ENCODE measurements around the gene SCFD2. TPM values are rescaled to one million over a fixed set of nuclear protein-coding genes. Genes with fewer than 3 reads are reported as not detected.

The SCFD2 gene
- total and polyA plus RNA-seq, 2 of the 8 experiments (the other 6 are each of a cell fraction or from before 2014, with no cell fraction given), result 6.2 to 10.2 TPM

DNA sequence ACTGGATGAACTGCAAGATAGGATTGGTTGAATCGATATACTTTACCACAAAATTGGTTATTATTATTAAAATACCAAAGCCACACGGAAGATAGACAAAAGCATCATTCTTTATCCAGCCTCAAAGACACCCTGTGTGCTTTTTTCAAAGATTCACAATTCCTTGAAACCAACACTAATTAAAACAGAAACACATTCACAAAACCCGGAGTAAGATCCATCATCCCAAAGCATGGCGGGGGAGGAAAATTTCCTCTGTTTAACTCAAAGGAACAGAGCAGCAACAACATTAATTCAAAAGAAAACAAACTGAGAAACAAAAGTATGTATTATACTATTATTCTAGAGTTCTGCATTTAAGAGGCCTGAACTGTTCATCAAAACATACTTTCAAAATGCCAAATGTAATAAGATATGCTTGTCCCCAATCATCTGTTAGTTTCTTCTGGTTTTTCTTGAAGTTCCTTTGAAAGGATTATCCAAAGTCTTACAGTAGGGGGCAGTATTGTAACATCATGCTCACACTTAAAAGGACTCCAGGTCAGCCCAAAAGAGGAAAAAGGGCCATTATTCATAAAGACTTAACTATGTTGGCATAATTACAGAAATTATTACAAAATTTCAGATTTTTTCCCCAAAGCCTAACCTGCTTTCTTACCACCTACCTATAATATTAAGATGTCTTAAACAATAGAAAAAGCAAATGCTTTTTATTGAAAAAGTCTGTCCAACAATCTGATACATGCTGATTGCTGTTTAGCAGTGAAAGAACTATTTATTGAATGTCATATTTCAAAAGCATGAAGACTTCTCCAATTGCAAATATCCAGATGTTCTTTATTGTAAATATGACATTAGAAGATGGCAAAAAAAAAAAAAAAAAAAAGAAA is 168.7 kb downstream of the SCFD2 start:
- Histone ChIP-seq H3K36me3 (ENCODE audit: control insufficient read depth in 2 of 4, insufficient read depth in 4 of 4, low read length in 3 of 4) (no peaks in the 10 kb centered on the region), H4K20me1 (replicated peaks in 1 of 2; ENCODE audit: control insufficient read depth in 1 of 2, insufficient read depth in 2 of 2, low read length in 2 of 2) (no peaks in the 10 kb centered on the region), H3K56ac (replicated peaks; ENCODE audit: insufficient read length, low read depth, low read length) (no peak overlapping the region), H3K9me3 (ENCODE audit: insufficient read depth in 2 of 2, low read depth in 1 of 2, low read length in 1 of 2) (no peaks in the 10 kb centered on the region), H3K23ac (ENCODE audit: insufficient read length) (no peak overlapping the region), H3K4me1 (replicated peaks in 1 of 4; ENCODE audit: control insufficient read depth in 3 of 4, insufficient read depth in 4 of 4, low read length in 3 of 4) (no peaks in the 10 kb centered on the region), H3K79me1 (ENCODE audit: low read depth, low read length) (no peaks in the 10 kb centered on the region), H3K4ac (replicated peaks; ENCODE audit: insufficient read length, low read depth, low read length) (no peak overlapping the region), H3K79me2 (ENCODE audit: control insufficient read depth in 1 of 2, insufficient read depth in 2 of 2, low read length in 2 of 2) (no peaks in the 10 kb centered on the region), H4K8ac (ENCODE audit: extremely low read depth, insufficient read depth, low read length) (no peak overlapping the region), H2BK12ac (ENCODE audit: low read depth, low read length) (no peak overlapping the region), H3K14ac (ENCODE audit: insufficient read length) (no peak overlapping the region), H2BK5ac (ENCODE audit: low read depth, low read length) (no peak overlapping the region), H3K4me2 (ENCODE audit: insufficient read depth in 1 of 2, low read depth in 2 of 2, low read length in 2 of 2) (no peak overlapping the region), H4K5ac (ENCODE audit: insufficient read length, low read depth, low read length) (no peak overlapping the region), H2AK5ac (ENCODE audit: low read depth, low read length) (no peak overlapping the region), H2BK15ac (ENCODE audit: low read length) (no peak overlapping the region), H3K23me2 (ENCODE audit: low read depth, low read length) (no peaks in the 10 kb centered on the region; the same call in 1 of the 2 replicates), H4K91ac (replicated peaks; ENCODE audit: insufficient read length, low read length) (no peak overlapping the region), H3K27me3 (replicated peaks in 1 of 4; ENCODE audit: control insufficient read depth in 3 of 4, extremely low read depth in 1 of 4, insufficient read depth in 3 of 4, low read length in 3 of 4) (no peaks in the 10 kb centered on the region), H2BK120ac (replicated peaks; ENCODE audit: low read depth, low read length) (no peak overlapping the region), H3K9ac (replicated peaks in 1 of 4; ENCODE audit: extremely low read depth in 1 of 4, low read depth in 3 of 4, low read length in 3 of 4) (no peak overlapping the region), H3K18ac (ENCODE audit: extremely low read depth, low read length) (no peak overlapping the region), H2BK20ac (ENCODE audit: low read length) (no peak overlapping the region), H2AFZ (ENCODE audit: low read length) (no peak overlapping the region), H3K4me3 (ENCODE audit: extremely low read depth in 1 of 4, insufficient read depth in 2 of 4, low read depth in 3 of 4, low read length in 4 of 4) (no peak overlapping the region), H3K27ac (ENCODE audit: low read depth, low read length) (no peak overlapping the region)
- FAIRE-seq (peak; percentile 95), DNase-seq (ENCODE audit: low read depth in 1 of 2, low spot score in 2 of 2) (no peak)
- ChIA-PET CTCF (ENCODE audit: partially characterized antibody) (interaction anchor here (0.7 to 1.2 kb wide), 3 partner anchors 12 to 1023 kb away, joined by 3 read pairs; no protein-coding TSS in a partner anchor), POLR2A (ENCODE audit: partially characterized antibody) (no interaction called here)
- 84% methylated on average over 4 of the region's 4 CpGs; no CpG with 5 or more reads in 1 of the 2 experiments for WGBS, 2 experiments (ENCODE audit: extremely low coverage in 1 of 2, insufficient coverage in 1 of 2, insufficient read length in 1 of 2, insufficient replicate concordance in 2 of 2, low coverage in 1 of 2, low lambda C conversion rate in 2 of 2, missing lambda C conversion rate in 1 of 2)
- TF ChIP-seq HDAC6 (IDR thresholded peaks at IDR 0.05; ENCODE audit: low read depth, low read length) (no peak), GTF2F1 (IDR thresholded peaks at IDR 0.05; ENCODE audit: borderline replicate concordance, low read depth, low read length) (no peak), CHD1 (IDR thresholded peaks at IDR 0.05; ENCODE audit: low read depth, low read length) (no peak), RAD21 (IDR thresholded peaks at IDR 0.05 in 1 of 2, conservative IDR thresholded peaks at IDR 0.05 in 1 of 2; ENCODE audit: low read depth in 2 of 2, low read length in 2 of 2) (peak; percentile 82 to 86), CTCF (IDR thresholded peaks at IDR 0.05; ENCODE audit: control extremely low read depth in 1 of 3, insufficient read depth in 1 of 3, low read depth in 1 of 3, low read length in 3 of 3) (peak in 2 of 3 experiments; percentile 39 to 59; a peak in 2 of 4 replicates), GABPA (IDR thresholded peaks at IDR 0.05; ENCODE audit: borderline replicate concordance, insufficient read depth, low read length) (no peak), CTBP2 (IDR thresholded peaks at IDR 0.05; ENCODE audit: borderline replicate concordance, insufficient read depth, insufficient read length, low read length) (no peak), JUND (IDR thresholded peaks at IDR 0.05; ENCODE audit: low read length) (peak; percentile 13; the same call in 1 of the 2 replicates)

Measured in H1 (cell line).